ENCODE data around the gene ZNF593OS. TPM values are rescaled to one million over a fixed set of nuclear protein-coding genes. Genes with fewer than 3 reads are reported as not detected.

The ZNF593OS gene
- total RNA-seq, 1 donor = not detected

DNA sequence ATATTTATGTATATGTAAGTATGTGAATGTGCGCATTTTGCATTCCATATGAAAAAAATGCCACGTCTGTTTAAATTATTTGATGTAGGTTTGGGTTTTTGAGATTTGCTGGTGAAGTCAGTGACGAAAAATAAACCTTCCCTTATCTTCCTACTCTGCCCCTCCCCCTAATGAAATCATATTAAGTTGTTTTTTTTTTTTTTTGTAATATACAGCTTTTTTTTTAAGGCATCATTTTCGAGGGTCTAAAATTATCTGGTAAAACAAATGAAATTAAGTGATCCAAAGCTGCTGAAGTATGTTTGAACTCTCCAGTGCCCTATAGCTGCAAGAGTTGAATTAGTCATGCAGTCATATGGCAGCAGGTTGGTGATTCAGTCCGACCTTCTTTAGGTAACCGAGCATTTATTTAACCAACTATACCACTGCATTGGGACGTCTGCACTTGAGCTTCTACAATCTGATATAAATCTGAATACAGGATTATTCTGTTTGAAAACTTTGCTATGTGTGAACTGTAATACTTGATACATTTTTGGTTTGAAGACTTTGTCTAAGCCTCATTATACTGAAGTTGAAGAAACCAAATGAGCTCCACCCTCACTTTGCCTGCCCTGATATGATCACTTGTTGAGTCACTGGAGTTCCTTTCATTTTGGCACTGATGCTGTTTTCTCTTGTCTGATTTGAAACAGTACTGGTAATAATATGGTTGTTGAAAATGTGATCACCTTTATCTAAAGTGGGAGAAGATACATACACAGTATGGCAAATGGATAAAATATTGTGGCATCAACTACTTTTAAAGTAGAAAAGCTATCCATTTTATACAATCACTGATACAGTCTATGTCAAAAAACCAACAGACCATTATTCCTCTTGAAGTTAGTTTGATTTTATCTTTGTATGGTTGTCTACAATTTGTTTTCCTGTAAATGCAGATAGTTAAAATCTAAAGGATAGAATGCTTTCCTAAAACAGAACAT lies 48.4 kb downstream of the ZNF593OS start:
- no peak for DNase-seq (ENCODE audit: low read depth)

DNA sequence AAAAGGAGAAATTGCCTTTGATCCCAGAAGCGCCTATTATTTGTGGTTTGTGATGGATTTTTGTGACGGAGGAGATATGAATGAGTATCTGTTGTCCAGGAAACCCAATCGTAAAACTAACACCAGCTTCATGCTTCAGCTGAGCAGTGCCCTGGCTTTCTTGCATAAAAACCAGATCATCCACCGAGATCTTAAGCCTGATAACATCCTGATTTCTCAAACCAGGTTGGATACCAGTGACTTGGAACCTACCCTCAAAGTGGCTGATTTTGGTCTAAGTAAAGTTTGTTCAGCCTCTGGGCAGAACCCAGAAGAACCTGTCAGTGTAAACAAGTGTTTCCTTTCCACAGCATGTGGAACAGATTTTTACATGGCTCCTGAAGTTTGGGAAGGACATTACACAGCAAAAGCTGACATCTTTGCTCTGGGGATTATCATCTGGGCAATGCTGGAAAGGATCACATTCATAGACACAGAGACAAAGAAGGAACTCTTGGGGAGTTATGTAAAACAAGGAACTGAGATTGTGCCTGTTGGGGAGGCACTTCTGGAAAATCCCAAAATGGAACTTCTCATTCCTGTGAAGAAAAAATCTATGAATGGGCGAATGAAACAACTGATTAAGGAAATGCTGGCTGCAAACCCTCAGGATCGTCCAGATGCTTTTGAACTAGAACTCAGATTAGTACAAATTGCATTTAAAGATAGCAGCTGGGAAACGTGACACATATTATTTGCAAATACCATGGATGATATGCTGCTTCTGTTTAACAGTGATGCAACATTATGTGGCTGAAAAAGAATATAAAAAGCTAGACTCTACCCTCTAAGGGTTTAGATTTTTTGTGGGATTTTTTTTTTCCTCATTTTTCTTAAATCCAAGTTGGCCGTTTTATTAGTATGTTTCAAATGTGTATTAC lies 49.5 kb downstream of the ZNF593OS start:
- TF ChIP-seq, protein P1, sequence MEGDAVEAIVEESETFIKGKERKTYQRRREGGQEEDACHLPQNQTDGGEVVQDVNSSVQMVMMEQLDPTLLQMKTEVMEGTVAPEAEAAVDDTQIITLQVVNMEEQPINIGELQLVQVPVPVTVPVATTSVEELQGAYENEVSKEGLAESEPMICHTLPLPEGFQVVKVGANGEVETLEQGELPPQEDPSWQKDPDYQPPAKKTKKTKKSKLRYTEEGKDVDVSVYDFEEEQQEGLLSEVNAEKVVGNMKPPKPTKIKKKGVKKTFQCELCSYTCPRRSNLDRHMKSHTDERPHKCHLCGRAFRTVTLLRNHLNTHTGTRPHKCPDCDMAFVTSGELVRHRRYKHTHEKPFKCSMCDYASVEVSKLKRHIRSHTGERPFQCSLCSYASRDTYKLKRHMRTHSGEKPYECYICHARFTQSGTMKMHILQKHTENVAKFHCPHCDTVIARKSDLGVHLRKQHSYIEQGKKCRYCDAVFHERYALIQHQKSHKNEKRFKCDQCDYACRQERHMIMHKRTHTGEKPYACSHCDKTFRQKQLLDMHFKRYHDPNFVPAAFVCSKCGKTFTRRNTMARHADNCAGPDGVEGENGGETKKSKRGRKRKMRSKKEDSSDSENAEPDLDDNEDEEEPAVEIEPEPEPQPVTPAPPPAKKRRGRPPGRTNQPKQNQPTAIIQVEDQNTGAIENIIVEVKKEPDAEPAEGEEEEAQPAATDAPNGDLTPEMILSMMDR (IDR thresholded peaks at IDR 0.05; ENCODE audit: insufficient read depth, low read depth, low read length) = no peak
- DNase-seq (ENCODE audit: low read depth) = peak; percentile 67

More for the DNA sequence above, 48.4 kb downstream of the ZNF593OS start:
- no peak overlapping the region for H3K4me3 ChIP-seq (ENCODE audit: low read depth, low read length)
- TF ChIP-seq, protein P1 (IDR thresholded peaks at IDR 0.05; ENCODE audit: insufficient read depth, low read depth, low read length) = no peak

DNA sequence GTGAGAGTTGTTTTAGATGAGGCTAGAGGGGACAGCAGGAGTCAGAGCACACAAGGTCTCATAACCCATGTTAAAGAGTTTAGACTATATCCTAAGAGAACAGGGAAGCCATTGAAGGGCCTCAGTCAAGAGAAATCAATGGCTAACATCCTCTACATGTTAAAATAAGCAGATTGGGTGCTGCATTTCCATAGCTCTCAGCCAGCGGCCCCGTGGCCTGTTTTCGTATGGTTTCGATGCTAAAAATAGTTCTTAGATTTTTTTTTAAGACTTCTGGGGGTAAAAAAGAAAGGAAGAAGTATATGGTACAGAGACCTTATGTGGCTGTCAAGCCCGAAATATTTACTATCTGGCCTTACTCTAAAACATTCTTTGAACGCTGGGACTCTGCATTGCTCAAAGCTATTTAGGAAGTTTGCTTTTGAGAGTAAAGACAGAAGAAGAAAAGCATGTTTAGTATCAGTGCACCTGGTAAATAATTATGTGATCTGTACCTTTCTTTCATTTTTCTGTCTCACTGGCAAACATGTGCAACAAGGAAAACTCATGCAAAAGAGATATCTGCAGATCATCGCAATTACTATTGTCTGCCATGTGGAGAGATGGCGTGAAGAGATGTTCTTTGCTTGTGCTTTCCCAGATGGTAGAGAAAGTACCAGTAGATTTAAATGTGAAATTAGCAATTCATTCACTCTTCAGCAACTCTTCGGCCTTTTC lies 51.6 kb downstream of the ZNF593OS start:
- no peak overlapping the region for H3K4me3 ChIP-seq (ENCODE audit: low read depth, low read length)
- TF ChIP-seq, protein P1 (IDR thresholded peaks at IDR 0.05; ENCODE audit: insufficient read depth, low read depth, low read length) = no peak
- DNase-seq (ENCODE audit: low read depth) = no peak

More for the DNA sequence above, 49.5 kb downstream of the ZNF593OS start:
- no peak overlapping the region for H3K4me3 ChIP-seq (ENCODE audit: low read depth, low read length)

Other genes with a start within 250 kb of the ZNF593OS start
- gene PAFAH2, start 173.8 kb downstream of the ZNF593OS start, total RNA-seq = 7.7 and 11.2 TPM in 2 replicates
- 3.9 and 6.0 TPM in 2 replicates for gene EXTL1, start 150.1 kb downstream of the ZNF593OS start, total RNA-seq
- gene SLC30A2, start 125.7 kb downstream of the ZNF593OS start, total RNA-seq = not detected in 2 replicates
- not detected in 2 replicates for gene TRIM63, start 104.2 kb downstream of the ZNF593OS start, total RNA-seq
- 2.6 and 4.8 TPM in 2 replicates for gene PDIK1L, start 60.0 kb downstream of the ZNF593OS start, total RNA-seq
- under 0.01 TPM in 1 of 2 replicates, not detected in the other for gene FAM110D, start 12.8 kb downstream of the ZNF593OS start, total RNA-seq
- gene C1orf232, start 2.9 kb downstream of the ZNF593OS start, total RNA-seq = not detected in 2 replicates
- 20.3 and 26.4 TPM in 2 replicates for gene ZNF593, start 1.9 kb downstream of the ZNF593OS start, total RNA-seq
- 0.32 TPM in 1 of 2 replicates, not detected in the other for gene CNKSR1, start 5.7 kb upstream of the ZNF593OS start, total RNA-seq
- gene CATSPER4, start 18.8 kb upstream of the ZNF593OS start, total RNA-seq = not detected in 2 replicates
- 9.3 and 13.0 TPM in 2 replicates for gene CEP85, start 62.4 kb upstream of the ZNF593OS start, total RNA-seq
- 18.1 and 26.4 TPM in 2 replicates for gene SH3BGRL3, start 108.3 kb upstream of the ZNF593OS start, total RNA-seq
- gene UBXN11, start 134.8 kb upstream of the ZNF593OS start, total RNA-seq = 2.9 and 5.6 TPM in 2 replicates
- not detected in 2 replicates for gene CD52, start 146.1 kb upstream of the ZNF593OS start, total RNA-seq
- gene CRYBG2, start 182.3 kb upstream of the ZNF593OS start, total RNA-seq = not detected in 2 replicates
- gene ZNF683, start 200.9 kb upstream of the ZNF593OS start, total RNA-seq = not detected in 2 replicates
- not detected in 2 replicates for gene LIN28A, start 239.0 kb upstream of the ZNF593OS start, total RNA-seq